H1 (cell line): ENCODE data around the gene OGDH.

Experiments used
- CBX5 ChIP-seq: fragments of 300-800, 300-1000 bp; sonication (generic); IDR thresholded peaks from 2 replicates; pipeline ENCODE4 v1.7.1; 2016; ENCODE audit warnings: antibody characterized with exemption, low read length, low read depth
- CBX8 ChIP-seq: fragments of 300-800, 300-1000 bp; sonication (generic); IDR thresholded peaks from 2 replicates; pipeline ENCODE4 v1.7.1; 2016; ENCODE audit warnings: low read depth, low read length, borderline replicate concordance
- CTCF ChIP-seq, 3 experiments: IDR thresholded peaks; 1 replicate in 2 of 3; 2 replicates in 1 of 3; pipeline versions ENCODE4 v1.5.1 to v1.6.1; 2011; ENCODE audit warnings: low read length in 3 of 3, mild to moderate bottlenecking in 3 of 3, inconsistent platforms in 2 of 3, low read depth in 1 of 3, moderate library complexity in 1 of 3; ENCODE audit not compliant: insufficient read depth in 1 of 3; ENCODE audit errors: control extremely low read depth in 1 of 3
- POLR2A ChIP-seq, 2 experiments: IDR thresholded peaks; 1 replicate in 1 of 2; 2 replicates in 1 of 2; pipeline ENCODE4 v1.6.1; 2011; ENCODE audit warnings: low read depth in 2 of 2, low read length in 2 of 2, mild to moderate bottlenecking in 2 of 2; ENCODE audit errors: control extremely low read depth in 1 of 2
- POLR2AphosphoS5 ChIP-seq: IDR thresholded peaks from 2 replicates; pipeline ENCODE4 v1.6.1; 2011; ENCODE audit warnings: low read depth, low read length
- SP2 ChIP-seq: IDR thresholded peaks from 2 replicates; pipeline ENCODE4 v1.6.1; 2012; ENCODE audit warnings: mild to moderate bottlenecking, low read length, inconsistent platforms
- SRF ChIP-seq: IDR thresholded peaks from 2 replicates; pipeline ENCODE4 v1.6.1; 2011; ENCODE audit warnings: mild to moderate bottlenecking, low read depth, low read length, moderate library complexity
- USF2 ChIP-seq: IDR thresholded peaks from 2 replicates; pipeline ENCODE4 v1.6.1; 2011; ENCODE audit warnings: low read length, improper control_type of control experiment

GRCh38 chr7:44646176-44646920, 39.9 kb downstream of the OGDH start:
- TF ChIP-seq CBX5 = no peak
- no peak for TF ChIP-seq POLR2AphosphoS5
- no peak for TF ChIP-seq CTCF (IDR thresholded peaks at IDR 0.05; ENCODE audit: control extremely low read depth in 1 of 3, insufficient read depth in 1 of 3, low read depth in 1 of 3, low read length in 3 of 3)
- no peak for TF ChIP-seq CBX8
- no peak for TF ChIP-seq SRF
- TF ChIP-seq SP2 = no peak
- no peak for TF ChIP-seq POLR2A (IDR thresholded peaks at IDR 0.05; ENCODE audit: control extremely low read depth in 1 of 2, low read depth in 2 of 2, low read length in 2 of 2)
- no peak for TF ChIP-seq USF2
